ENCODE results near the gene HDAC2. TPM values are rescaled to one million over a fixed set of nuclear protein-coding genes. Genes with fewer than 3 reads are reported as not detected.
"Not testable (repeated sequence)": the region's sequence is repeated elsewhere in the genome, so short reads cannot be mapped to it uniquely, and the experiment has no call there.

HDAC2 gene
- total RNA-seq, 1 donor from 2014 or later: 276 TPM

GRCh38 chr6:113924312-113924723, 46.6 kb downstream of the HDAC2 start:
- peaks cover under 1% of the 10 kb centered on the region for H3K36me3 Mint-ChIP-seq
- no peak for TF ChIP-seq CTCF (IDR thresholded peaks at IDR 0.05; ENCODE audit: unreplicated experiment)
- no peak overlapping the region for H3K4me3 Mint-ChIP-seq
- H3K4me1 Mint-ChIP-seq: peaks cover 9% of the 10 kb centered on the region
- DNase-seq (ENCODE audit: low spot score in 2 of 2, unreplicated experiment in 2 of 2): no peak
- H3K27me3 Mint-ChIP-seq (ENCODE audit: low read depth): no peaks in the 10 kb centered on the region
- H3K9me3 Mint-ChIP-seq: peaks cover 11% of the 10 kb centered on the region
- H3K27ac Mint-ChIP-seq: no peak overlapping the region

- no peaks in the 10 kb centered on the region for H3K36me3 Mint-ChIP-seq
- H3K4me3 Mint-ChIP-seq: no peak overlapping the region
- TF ChIP-seq CTCF (IDR thresholded peaks at IDR 0.05; ENCODE audit: unreplicated experiment): no peak
- no peaks in the 10 kb centered on the region for H3K27me3 Mint-ChIP-seq (ENCODE audit: low read depth)
- DNase-seq (ENCODE audit: low spot score in 2 of 2, unreplicated experiment in 2 of 2): no peak
- peaks cover 5% of the 10 kb centered on the region for H3K9me3 Mint-ChIP-seq
- H3K27ac Mint-ChIP-seq: no peak overlapping the region
- H3K4me1 Mint-ChIP-seq: peaks cover 9% of the 10 kb centered on the region
Observed at GRCh38 chr6:113923526-113923925, 47.4 kb downstream of the HDAC2 start.

- Mint-ChIP-seq H3K27me3 (ENCODE audit: low read depth) (no peaks in the 10 kb centered on the region), H3K4me3 (no peak overlapping the region), H3K4me1 (peaks cover 3% of the 10 kb centered on the region), H3K27ac (no peak overlapping the region), H3K9me3 (peaks cover under 1% of the 10 kb centered on the region), H3K36me3 (no peaks in the 10 kb centered on the region)
- DNase-seq (ENCODE audit: low spot score in 2 of 2, unreplicated experiment in 2 of 2): no peak
- TF ChIP-seq CTCF (IDR thresholded peaks at IDR 0.05; ENCODE audit: unreplicated experiment): no peak
Observed at GRCh38 chr6:113921299-113921904, 49.5 kb downstream of the HDAC2 start.

GRCh38 chr6:113920663-113921267, 50.2 kb downstream of the HDAC2 start:
- no peak overlapping the region for H3K27ac Mint-ChIP-seq
- peaks cover 3% of the 10 kb centered on the region for H3K4me1 Mint-ChIP-seq
- no peak for TF ChIP-seq CTCF (IDR thresholded peaks at IDR 0.05; ENCODE audit: unreplicated experiment)
- H3K36me3 Mint-ChIP-seq: no peaks in the 10 kb centered on the region
- DNase-seq (ENCODE audit: low spot score in 2 of 2, unreplicated experiment in 2 of 2): no peak
- no peaks in the 10 kb centered on the region for H3K27me3 Mint-ChIP-seq (ENCODE audit: low read depth)
- no peak overlapping the region for H3K4me3 Mint-ChIP-seq
- peaks cover 4% of the 10 kb centered on the region for H3K9me3 Mint-ChIP-seq

GRCh38 chr6:113910285-113910684, 60.7 kb downstream of the HDAC2 start:
- DNase-seq (ENCODE audit: low spot score in 2 of 2, unreplicated experiment in 2 of 2); H3K36me3 Mint-ChIP-seq; H3K4me3 Mint-ChIP-seq; H3K27ac Mint-ChIP-seq; H3K4me1 Mint-ChIP-seq; H3K27me3 Mint-ChIP-seq (ENCODE audit: low read depth): not testable (repeated sequence)
- H3K9me3 Mint-ChIP-seq: peaks cover 18% of the 10 kb centered on the region

- H3K4me1 Mint-ChIP-seq: peaks cover 16% of the 10 kb centered on the region
- H3K4me3 Mint-ChIP-seq: no peak overlapping the region
- no peaks in the 10 kb centered on the region for H3K27me3 Mint-ChIP-seq (ENCODE audit: low read depth)
- no peak for DNase-seq (ENCODE audit: low spot score in 2 of 2, unreplicated experiment in 2 of 2)
- H3K36me3 Mint-ChIP-seq: peaks cover 4% of the 10 kb centered on the region
- peak; percentile 96 for TF ChIP-seq CTCF (IDR thresholded peaks at IDR 0.05; ENCODE audit: unreplicated experiment)
- H3K27ac Mint-ChIP-seq: no peak overlapping the region
- H3K9me3 Mint-ChIP-seq: peaks cover 10% of the 10 kb centered on the region
Observed at GRCh38 chr6:113909224-113909856, 61.6 kb downstream of the HDAC2 start.
